Upper lobe of right lung (tissue), 1 donor: ENCODE measurements around the gene CYTH2. TPM values are rescaled to one million over a fixed set of nuclear protein-coding genes. Genes with fewer than 3 reads are reported as not detected.

Source experiments
- total RNA-seq: library from RNA; stranded (reverse); fragmentation: NEBNext Ultra II Directional; extraction: Animal tissue kit (Norgen Biotek cat#: 25700); gene quantifications from one replicate; pipeline ENCODE4 v1.2.1, GENCODE V29; 2021
- donor health status: DM: no; HTN: yes; CAD: no; lungs with severe emphysema.

CYTH2 gene
- total RNA-seq, 1 donor from 2014 or later = 60.7 TPM

Other genes with a start within 250 kb of the CYTH2 start
- 88.2 TPM for gene CARD8, start 213.5 kb upstream of the CYTH2 start, total RNA-seq
- gene ZNF114, start 199.3 kb upstream of the CYTH2 start, total RNA-seq = 1.8 TPM
- gene EMP3, start 143.8 kb upstream of the CYTH2 start, total RNA-seq = 87.8 TPM
- gene TMEM143, start 105.4 kb upstream of the CYTH2 start, total RNA-seq = 10.7 TPM
- gene SYNGR4, start 105.0 kb upstream of the CYTH2 start, total RNA-seq = not detected
- 138 TPM for gene KDELR1, start 77.8 kb upstream of the CYTH2 start, total RNA-seq
- 0.61 TPM for gene GRIN2D, start 75.7 kb upstream of the CYTH2 start, total RNA-seq
- gene GRWD1, start 23.4 kb upstream of the CYTH2 start, total RNA-seq = 27.1 TPM
- 1.1 TPM for gene KCNJ14, start 13.8 kb upstream of the CYTH2 start, total RNA-seq
- gene LMTK3, start 42.5 kb downstream of the CYTH2 start, total RNA-seq = 7.1 TPM
- 20.4 TPM for gene SULT2B1, start 82.8 kb downstream of the CYTH2 start, total RNA-seq
- gene SPACA4, start 137.4 kb downstream of the CYTH2 start, total RNA-seq = 0.98 TPM
- 31.1 TPM for gene FAM83E, start 145.7 kb downstream of the CYTH2 start, total RNA-seq
- 1,025 TPM for gene RPL18, start 149.8 kb downstream of the CYTH2 start, total RNA-seq
- gene SPHK2, start 150.1 kb downstream of the CYTH2 start, total RNA-seq = 23.3 TPM
- gene DBP, start 168.0 kb downstream of the CYTH2 start, total RNA-seq = 17.7 TPM
- gene CA11, start 176.8 kb downstream of the CYTH2 start, total RNA-seq = 9.5 TPM
- 1.2 TPM for gene NTN5, start 203.6 kb downstream of the CYTH2 start, total RNA-seq
- 0.81 TPM for gene FUT2, start 226.6 kb downstream of the CYTH2 start, total RNA-seq